ENCODE measurements around the gene PLA2G4E.

The PLA2G4E gene

DNA sequence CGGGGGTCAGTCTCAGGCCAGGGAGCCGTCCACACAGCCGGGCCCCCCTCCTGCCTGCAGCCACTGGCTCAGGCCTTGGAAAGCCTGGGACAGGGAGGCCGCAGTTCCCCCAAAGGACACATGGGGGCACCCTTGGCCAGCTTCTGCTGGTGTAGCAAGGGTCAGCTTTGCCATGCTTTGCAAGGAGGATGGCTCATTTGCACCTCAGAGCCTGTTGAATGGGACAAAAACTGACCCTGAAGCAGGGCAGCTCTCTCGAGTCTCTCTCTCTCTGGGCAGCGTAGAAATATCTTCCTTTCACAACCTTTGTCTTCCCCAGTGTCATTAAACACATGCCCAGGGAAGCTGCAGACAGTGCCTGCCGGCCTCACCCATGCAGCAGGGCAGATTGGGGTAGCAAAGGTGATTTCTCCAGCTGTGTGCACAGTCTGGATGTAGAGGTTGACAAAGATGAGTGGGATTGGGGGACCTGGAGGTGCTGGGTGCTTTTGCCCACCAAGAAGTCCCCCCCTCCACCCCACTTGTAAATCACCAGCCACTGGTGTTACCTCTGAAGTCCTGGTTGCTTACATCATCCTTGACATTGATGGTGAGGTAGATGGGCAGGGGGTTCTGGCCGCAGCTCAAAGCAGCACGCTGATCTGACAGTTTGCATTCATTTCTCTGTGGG, 31.1 kb downstream of the PLA2G4E start:
- no peak overlapping the region for H3K4me3 ChIP-seq (ENCODE audit: low read depth, low read length)
- TF ChIP-seq CTCF (conservative IDR thresholded peaks at IDR 0.05; ENCODE audit: low read depth, low read length) = peak; percentile 98
- DNase-seq (ENCODE audit: low read depth) = peak; percentile 84

GRCh38 chr15:41988896-41989572, 31.8 kb downstream of the PLA2G4E start:
- no peak for TF ChIP-seq CTCF (conservative IDR thresholded peaks at IDR 0.05; ENCODE audit: low read depth, low read length)
- no peak for DNase-seq (ENCODE audit: low read depth)
- no peak overlapping the region for H3K4me3 ChIP-seq (ENCODE audit: low read depth, low read length)

- no peak for TF ChIP-seq CTCF (conservative IDR thresholded peaks at IDR 0.05; ENCODE audit: low read depth, low read length)
- no peak overlapping the region for H3K4me3 ChIP-seq (ENCODE audit: low read depth, low read length)
- no peak for DNase-seq (ENCODE audit: low read depth)
Measured at GRCh38 chr15:41987925-41988275, 32.9 kb downstream of the PLA2G4E start.

GRCh38 chr15:41987246-41987924, 33.5 kb downstream of the PLA2G4E start:
- no peak overlapping the region for H3K4me3 ChIP-seq (ENCODE audit: low read depth, low read length)
- no peak for DNase-seq (ENCODE audit: low read depth)

GRCh38 chr15:41985236-41986160, 35.3 kb downstream of the PLA2G4E start:
- no peak for TF ChIP-seq CTCF (conservative IDR thresholded peaks at IDR 0.05; ENCODE audit: low read depth, low read length)
- no peak for DNase-seq (ENCODE audit: low read depth)
- H3K4me3 ChIP-seq (ENCODE audit: low read depth, low read length) = no peak overlapping the region

More at GRCh38 chr15:41987246-41987924, 33.5 kb downstream of the PLA2G4E start:
- TF ChIP-seq CTCF (conservative IDR thresholded peaks at IDR 0.05; ENCODE audit: low read depth, low read length) = no peak

- TF ChIP-seq CTCF (conservative IDR thresholded peaks at IDR 0.05; ENCODE audit: low read depth, low read length) = no peak
- no peak for DNase-seq (ENCODE audit: low read depth)
- H3K4me3 ChIP-seq (ENCODE audit: low read depth, low read length) = no peak overlapping the region
Measured at GRCh38 chr15:41984622-41985021, 36.2 kb downstream of the PLA2G4E start.
